ENCODE measurements around the gene DCHS2. TPM values are rescaled to one million over a fixed set of nuclear protein-coding genes. Genes with fewer than 3 reads are reported as not detected.

The DCHS2 gene
- total RNA-seq, 2 donors from 2014 or later = not detected

- no peak for ATAC-seq (replicated peaks)
- Mint-ChIP-seq H3K9me3 (no peaks in the 10 kb centered on the region), H3K4me3 (no peak overlapping the region), H3K4me1 (no peaks in the 10 kb centered on the region), H3K27me3 (no peaks in the 10 kb centered on the region), H3K27ac (no peak overlapping the region), H3K36me3 (ENCODE audit: low read depth) (no peaks in the 10 kb centered on the region)
Measured at GRCh38 chr4:154315741-154316140, 175.9 kb downstream of the DCHS2 start.

- Mint-ChIP-seq H3K27ac (no peak overlapping the region), H3K36me3 (ENCODE audit: low read depth) (no peaks in the 10 kb centered on the region), H3K4me3 (no peak overlapping the region), H3K27me3 (no peaks in the 10 kb centered on the region), H3K4me1 (no peaks in the 10 kb centered on the region), H3K9me3 (no peaks in the 10 kb centered on the region)
- ATAC-seq (replicated peaks) = no peak
Measured at GRCh38 chr4:154314248-154314647, 177.4 kb downstream of the DCHS2 start.

DNA sequence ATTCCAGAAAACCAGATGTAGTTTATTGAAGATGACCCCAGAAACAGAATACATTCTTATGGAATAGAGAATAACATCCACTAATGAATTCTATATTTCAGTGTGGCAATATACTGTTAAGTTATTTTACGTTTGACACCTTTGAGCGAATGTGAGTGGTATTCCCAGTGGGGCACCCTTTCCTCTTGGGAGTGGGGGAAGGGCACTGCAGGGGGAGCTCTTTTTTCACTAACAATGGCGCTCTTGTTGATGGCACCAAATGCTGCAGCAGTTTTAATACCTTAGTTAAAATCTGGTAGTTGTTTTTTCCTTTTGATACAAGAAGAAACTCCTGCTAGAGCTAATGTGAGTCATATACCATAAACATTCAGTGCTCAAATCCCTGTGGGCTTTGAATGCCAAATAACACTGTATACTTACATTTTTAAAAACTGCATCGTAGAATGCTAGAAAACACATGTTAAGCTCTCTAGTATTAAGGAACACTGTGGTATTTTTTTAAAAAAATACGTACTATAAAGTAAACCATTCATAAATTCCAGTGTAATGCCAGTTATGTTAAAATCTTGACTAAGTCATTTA, 178.5 kb downstream of the DCHS2 start:
- peaks cover under 1% of the 10 kb centered on the region for H3K9me3 Mint-ChIP-seq
- no peaks in the 10 kb centered on the region for H3K27me3 Mint-ChIP-seq
- H3K36me3 Mint-ChIP-seq (ENCODE audit: low read depth) = no peaks in the 10 kb centered on the region
- H3K4me3 Mint-ChIP-seq = no peak overlapping the region
- H3K4me1 Mint-ChIP-seq = no peaks in the 10 kb centered on the region
- ATAC-seq (replicated peaks) = no peak
- no peak overlapping the region for H3K27ac Mint-ChIP-seq

DNA sequence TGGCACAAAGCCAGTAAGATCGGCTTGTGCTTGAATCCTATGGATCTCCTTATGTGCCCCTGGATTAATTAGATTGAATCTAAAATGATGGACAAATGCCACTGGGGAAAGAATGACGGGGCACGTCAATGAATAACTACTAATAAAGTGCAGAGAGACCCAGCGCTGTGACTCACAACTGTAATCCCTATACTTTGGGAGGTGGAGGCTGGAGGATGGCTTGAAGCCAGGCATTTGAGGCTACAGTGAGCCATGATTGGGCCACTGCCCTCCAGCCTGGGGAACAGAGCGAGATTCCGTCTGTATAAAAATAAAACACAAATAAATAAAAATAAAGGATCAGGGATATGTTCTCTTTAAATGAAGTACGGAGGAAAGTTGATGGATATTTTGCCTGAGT, 179.4 kb downstream of the DCHS2 start:
- Mint-ChIP-seq H3K4me3 (no peak overlapping the region), H3K9me3 (peaks cover 5% of the 10 kb centered on the region), H3K4me1 (no peaks in the 10 kb centered on the region), H3K27ac (no peak overlapping the region), H3K27me3 (peaks cover 8% of the 10 kb centered on the region), H3K36me3 (ENCODE audit: low read depth) (no peaks in the 10 kb centered on the region)
- ATAC-seq (replicated peaks) = no peak

DNA sequence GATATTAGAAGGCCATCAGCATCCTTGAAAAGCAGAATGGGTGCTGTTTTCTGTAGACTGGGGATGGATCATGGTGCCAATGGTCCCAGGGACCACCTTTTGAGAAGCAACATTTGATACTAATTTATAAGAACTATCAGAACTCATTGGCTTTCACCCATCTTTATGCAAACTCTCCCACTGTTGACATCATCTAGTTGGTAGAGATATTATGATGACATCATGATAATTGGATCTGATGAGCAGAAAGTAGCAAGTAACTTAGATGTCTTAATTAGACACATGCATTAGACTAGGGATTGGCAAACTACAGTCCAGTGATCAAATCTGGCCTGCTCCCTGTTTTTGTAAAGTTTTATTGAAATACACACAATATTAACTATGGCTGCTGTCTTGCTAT, 181.0 kb downstream of the DCHS2 start:
- Mint-ChIP-seq H3K27ac (no peak overlapping the region), H3K27me3 (peaks cover 8% of the 10 kb centered on the region), H3K4me1 (no peaks in the 10 kb centered on the region), H3K36me3 (ENCODE audit: low read depth) (no peaks in the 10 kb centered on the region), H3K4me3 (no peak overlapping the region), H3K9me3 (peaks cover 5% of the 10 kb centered on the region)
- ATAC-seq (replicated peaks) = no peak

- Mint-ChIP-seq H3K4me3 (no peak overlapping the region), H3K36me3 (ENCODE audit: low read depth) (no peaks in the 10 kb centered on the region), H3K27ac (no peak overlapping the region), H3K9me3 (peaks cover 5% of the 10 kb centered on the region), H3K27me3 (peaks cover 8% of the 10 kb centered on the region), H3K4me1 (no peaks in the 10 kb centered on the region)
- no peak for ATAC-seq (replicated peaks)
Measured at GRCh38 chr4:154308207-154308606, 183.4 kb downstream of the DCHS2 start.

DNA sequence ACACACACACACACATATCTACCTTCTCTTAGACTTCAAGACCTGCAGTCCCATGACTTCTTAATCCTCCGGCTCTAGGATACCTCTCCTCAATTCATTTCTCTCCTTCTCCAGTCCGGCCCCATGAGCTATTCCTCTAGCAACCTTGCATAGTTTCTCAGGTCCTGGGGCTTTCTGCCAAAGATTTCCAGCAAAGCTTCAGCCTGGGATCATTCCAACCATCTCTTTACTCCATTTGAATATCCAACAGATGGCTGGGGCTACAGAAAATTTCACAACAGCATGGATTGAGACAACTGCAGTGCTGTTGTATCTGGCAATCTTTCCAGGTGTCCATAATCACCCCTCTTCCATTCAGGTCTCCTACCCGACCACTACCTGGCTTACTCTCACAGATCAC, 184.1 kb downstream of the DCHS2 start:
- H3K27me3 Mint-ChIP-seq = peaks cover 8% of the 10 kb centered on the region
- peaks cover 5% of the 10 kb centered on the region for H3K9me3 Mint-ChIP-seq
- no peak overlapping the region for H3K27ac Mint-ChIP-seq
- no peak overlapping the region for H3K4me3 Mint-ChIP-seq
- no peak for ATAC-seq (replicated peaks)
- H3K36me3 Mint-ChIP-seq (ENCODE audit: low read depth) = no peaks in the 10 kb centered on the region
- H3K4me1 Mint-ChIP-seq = no peaks in the 10 kb centered on the region

DNA sequence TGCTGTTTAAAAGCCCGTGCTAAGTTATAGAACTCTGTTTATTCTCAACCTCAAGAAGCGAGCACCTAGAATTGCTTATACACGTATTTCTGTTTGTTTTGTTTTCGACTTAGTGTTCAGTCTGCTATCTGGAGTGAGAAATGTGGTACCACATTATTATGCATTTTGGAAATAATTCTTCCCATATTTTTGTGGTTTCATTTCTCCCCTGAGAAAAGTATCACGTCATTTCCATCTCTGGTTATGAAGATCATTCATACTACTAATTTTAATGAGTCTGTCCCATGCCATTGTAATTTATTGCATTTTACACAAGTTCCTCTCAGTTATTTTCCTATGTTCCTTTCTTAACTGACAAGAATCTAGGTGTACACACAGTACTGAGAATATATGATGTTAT, 186.0 kb downstream of the DCHS2 start:
- H3K9me3 Mint-ChIP-seq = peaks cover 5% of the 10 kb centered on the region
- no peak for ATAC-seq (replicated peaks)
- no peaks in the 10 kb centered on the region for H3K36me3 Mint-ChIP-seq (ENCODE audit: low read depth)
- peaks cover 8% of the 10 kb centered on the region for H3K27me3 Mint-ChIP-seq
- no peak overlapping the region for H3K4me3 Mint-ChIP-seq
- H3K27ac Mint-ChIP-seq = no peak overlapping the region
- no peaks in the 10 kb centered on the region for H3K4me1 Mint-ChIP-seq

- no peak overlapping the region for H3K4me3 Mint-ChIP-seq
- peaks cover 8% of the 10 kb centered on the region for H3K27me3 Mint-ChIP-seq
- H3K27ac Mint-ChIP-seq = no peak overlapping the region
- peaks cover 5% of the 10 kb centered on the region for H3K9me3 Mint-ChIP-seq
- no peaks in the 10 kb centered on the region for H3K4me1 Mint-ChIP-seq
- ATAC-seq (replicated peaks) = no peak
- no peaks in the 10 kb centered on the region for H3K36me3 Mint-ChIP-seq (ENCODE audit: low read depth)
Measured at GRCh38 chr4:154304679-154305078, 186.9 kb downstream of the DCHS2 start.

DNA sequence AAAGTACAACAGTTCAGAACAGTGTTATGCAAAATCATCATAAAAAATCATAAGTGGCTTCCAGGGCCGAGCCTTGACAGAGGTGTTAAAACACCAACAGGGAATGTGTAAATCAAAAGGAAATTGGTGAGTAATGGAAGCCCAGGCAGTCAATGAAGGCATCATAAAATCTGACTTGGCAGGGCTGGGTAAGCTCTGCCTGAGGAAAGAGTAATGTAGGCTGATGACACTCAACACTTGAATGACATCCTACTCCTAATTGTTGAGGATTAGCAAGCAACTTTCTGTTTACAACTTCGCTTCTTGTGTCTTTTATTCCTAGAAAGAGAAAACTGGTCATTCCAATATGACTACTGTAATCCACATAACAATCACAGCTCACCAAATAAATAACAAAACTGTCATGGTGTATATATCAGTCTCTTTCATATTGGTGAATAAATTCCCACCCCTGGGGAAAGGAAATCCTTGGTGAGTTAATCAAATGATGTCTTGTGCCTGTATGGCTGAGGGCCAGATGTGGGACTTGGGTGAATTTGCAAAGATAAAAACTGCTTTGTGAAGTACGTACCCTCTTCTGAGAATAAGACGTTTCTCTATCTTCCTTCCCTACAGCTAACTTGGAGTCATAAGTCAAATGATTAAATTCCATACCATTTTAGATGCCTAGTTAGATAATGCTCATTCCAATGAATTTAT, 196.8 kb downstream of the DCHS2 start:
- ATAC-seq (replicated peaks) = no peak
- Mint-ChIP-seq H3K27ac (no peak overlapping the region), H3K4me3 (no peak overlapping the region), H3K9me3 (no peaks in the 10 kb centered on the region), H3K4me1 (no peaks in the 10 kb centered on the region), H3K36me3 (ENCODE audit: low read depth) (no peaks in the 10 kb centered on the region), H3K27me3 (peaks cover 2% of the 10 kb centered on the region)

DNA sequence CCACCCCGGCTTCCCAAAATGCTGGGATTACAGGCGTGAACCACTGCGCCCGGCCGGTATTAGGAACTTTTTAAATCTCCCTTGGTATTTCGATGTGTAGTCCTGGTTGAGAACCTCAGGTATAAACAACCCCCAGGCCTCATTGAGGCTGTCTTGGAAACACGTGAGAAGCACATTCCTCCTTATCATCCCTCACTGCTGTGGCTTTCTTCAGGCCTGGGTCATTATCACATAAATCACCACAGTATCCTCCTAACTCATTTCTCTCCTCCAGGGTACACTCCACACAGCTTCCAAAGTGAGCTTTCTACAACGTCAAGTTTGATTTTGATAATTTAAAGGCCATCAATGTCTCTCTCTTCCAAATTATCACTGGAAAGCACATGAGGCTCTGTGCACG, 198.2 kb downstream of the DCHS2 start:
- no peak for ATAC-seq (replicated peaks)
- Mint-ChIP-seq H3K4me3 (no peak overlapping the region), H3K36me3 (ENCODE audit: low read depth) (no peaks in the 10 kb centered on the region), H3K9me3 (no peaks in the 10 kb centered on the region), H3K27ac (no peak overlapping the region), H3K4me1 (no peaks in the 10 kb centered on the region), H3K27me3 (peaks cover 2% of the 10 kb centered on the region)

DNA sequence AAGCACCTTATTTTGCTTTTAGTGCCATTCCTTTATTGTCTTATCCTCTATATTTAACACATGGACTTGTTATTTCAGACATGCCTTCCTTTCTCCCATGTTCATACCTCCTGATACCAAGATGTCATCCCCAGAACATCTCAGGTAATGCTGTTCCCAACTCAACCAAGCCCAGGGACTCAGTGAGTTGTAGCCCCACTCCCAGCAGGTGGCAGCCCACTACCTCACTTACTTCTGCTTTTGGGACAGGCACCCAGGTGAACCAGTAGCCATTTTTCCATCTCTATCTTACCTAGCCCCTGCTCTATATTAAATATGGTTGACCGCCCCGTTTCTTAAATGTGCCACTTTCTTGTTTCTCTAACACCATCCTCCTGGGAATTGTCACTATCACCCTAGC, 199.0 kb downstream of the DCHS2 start:
- Mint-ChIP-seq H3K27me3 (peaks cover 1% of the 10 kb centered on the region), H3K36me3 (ENCODE audit: low read depth) (no peaks in the 10 kb centered on the region), H3K9me3 (no peaks in the 10 kb centered on the region), H3K27ac (no peak overlapping the region), H3K4me1 (no peaks in the 10 kb centered on the region), H3K4me3 (no peak overlapping the region)
- no peak for ATAC-seq (replicated peaks)

DNA sequence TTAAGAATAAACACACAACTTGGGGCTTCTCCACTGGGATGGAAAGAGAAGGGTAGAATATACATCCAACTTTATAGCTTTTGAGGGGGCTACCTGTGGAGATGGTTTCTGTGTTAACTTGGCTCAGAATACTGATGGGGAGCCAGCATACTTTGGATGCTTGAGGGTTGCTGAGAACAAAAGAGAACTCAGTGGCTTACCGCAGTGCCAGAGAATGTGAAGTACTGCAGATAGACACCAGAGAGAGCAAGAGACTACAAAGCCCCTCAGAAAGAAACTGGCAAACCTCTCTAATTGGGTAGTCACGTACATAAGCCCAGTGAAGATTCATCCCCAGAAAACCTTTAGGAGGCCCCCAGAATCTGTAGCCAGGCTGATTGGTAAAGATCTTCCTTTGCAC, 214.4 kb downstream of the DCHS2 start:
- H3K4me1 Mint-ChIP-seq = no peaks in the 10 kb centered on the region
- no peak for ATAC-seq (replicated peaks)
- peaks cover 5% of the 10 kb centered on the region for H3K9me3 Mint-ChIP-seq
- no peak overlapping the region for H3K27ac Mint-ChIP-seq
- no peak overlapping the region for H3K4me3 Mint-ChIP-seq
- H3K27me3 Mint-ChIP-seq = peaks cover 13% of the 10 kb centered on the region
- no peaks in the 10 kb centered on the region for H3K36me3 Mint-ChIP-seq (ENCODE audit: low read depth)

GRCh38 chr4:154276496-154276895, 215.1 kb downstream of the DCHS2 start:
- no peak overlapping the region for H3K4me3 Mint-ChIP-seq
- ATAC-seq (replicated peaks) = no peak
- H3K9me3 Mint-ChIP-seq = peaks cover 5% of the 10 kb centered on the region
- no peaks in the 10 kb centered on the region for H3K36me3 Mint-ChIP-seq (ENCODE audit: low read depth)
- H3K27me3 Mint-ChIP-seq = peaks cover 13% of the 10 kb centered on the region
- no peak overlapping the region for H3K27ac Mint-ChIP-seq
- H3K4me1 Mint-ChIP-seq = no peaks in the 10 kb centered on the region

DNA sequence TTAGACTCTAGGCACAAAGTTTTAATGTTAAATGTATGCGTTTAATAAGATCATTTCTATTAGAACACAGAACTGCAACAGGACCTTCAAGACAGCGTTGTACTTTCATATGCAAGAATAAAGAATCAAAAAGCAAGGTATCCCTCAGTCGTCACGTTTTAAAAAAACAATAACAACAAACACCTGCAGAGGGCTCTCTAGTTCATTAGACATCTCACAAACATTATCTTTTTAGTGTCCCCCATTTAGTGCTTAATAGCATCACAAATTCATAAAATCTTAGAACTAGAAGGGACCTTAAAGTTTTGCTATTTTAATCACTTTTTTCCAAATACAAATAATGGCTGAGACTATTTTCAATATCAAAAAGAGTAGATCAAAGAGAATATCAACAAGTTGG, 236.6 kb downstream of the DCHS2 start:
- H3K27ac Mint-ChIP-seq = no peak overlapping the region
- H3K27me3 Mint-ChIP-seq = peaks cover 12% of the 10 kb centered on the region
- no peaks in the 10 kb centered on the region for H3K9me3 Mint-ChIP-seq
- H3K4me3 Mint-ChIP-seq = no peak overlapping the region
- no peaks in the 10 kb centered on the region for H3K36me3 Mint-ChIP-seq (ENCODE audit: low read depth)
- H3K4me1 Mint-ChIP-seq = no peaks in the 10 kb centered on the region
- no peak for ATAC-seq (replicated peaks)
